NOMO-1 (cell line): ENCODE data around the gene ZNF862.

Source experiments
- DNase-seq, 2 experiments: peaks; one replicate each; lab custom pipeline; 2025; ENCODE audit not compliant: unreplicated experiment in 2 of 2; lab: John Stamatoyannopoulos, UW

ZNF862 gene

GRCh38 chr7:149839933-149840332, 1.8 kb downstream of the ZNF862 start:
- DNase-seq, result no peak

GRCh38 chr7:149843566-149843965, 5.4 kb downstream of the ZNF862 start:
- no peak for DNase-seq

DNA sequence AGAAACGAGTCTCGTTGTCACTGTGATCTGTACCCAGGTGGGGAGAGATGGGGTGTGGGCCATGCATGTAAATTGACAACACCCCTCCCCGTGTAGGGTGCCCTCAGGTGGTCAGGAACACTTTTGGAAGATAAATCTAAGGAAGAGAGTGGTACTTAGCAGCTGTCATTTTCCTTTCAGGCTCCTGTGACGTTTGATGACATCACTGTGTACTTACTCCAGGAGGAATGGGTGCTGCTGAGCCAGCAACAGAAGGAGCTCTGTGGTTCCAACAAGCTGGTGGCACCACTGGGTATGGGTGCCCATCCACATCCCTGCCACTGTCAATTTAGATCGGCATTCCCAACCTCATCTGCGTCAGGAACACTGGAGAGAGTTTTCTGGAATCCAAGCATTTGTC, 6.3 kb downstream of the ZNF862 start:
- DNase-seq, result no peak

GRCh38 chr7:149845257-149845980, 7.2 kb downstream of the ZNF862 start:
- no peak for DNase-seq

DNA sequence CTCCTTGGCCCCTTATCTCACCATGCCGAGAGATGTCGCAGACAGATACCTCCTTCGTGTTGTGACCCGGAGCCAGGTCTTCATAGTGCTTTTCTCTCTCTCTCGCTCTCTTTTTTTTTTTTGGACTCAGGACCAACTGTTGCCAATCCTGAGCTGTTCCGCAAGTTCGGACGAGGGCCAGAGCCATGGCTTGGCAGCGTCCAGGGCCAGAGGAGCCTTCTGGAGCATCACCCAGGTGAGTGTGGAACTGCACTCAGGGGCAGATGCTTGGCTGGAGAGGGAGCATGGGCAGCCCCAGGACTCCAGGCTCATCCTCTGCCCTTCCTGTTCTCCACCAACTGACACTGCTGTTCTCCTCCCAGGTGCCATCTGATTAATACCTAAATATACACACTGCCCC, 7.8 kb downstream of the ZNF862 start:
- no peak for DNase-seq

GRCh38 chr7:149846436-149847046, 8.4 kb downstream of the ZNF862 start:
- DNase-seq, result no peak

DNA sequence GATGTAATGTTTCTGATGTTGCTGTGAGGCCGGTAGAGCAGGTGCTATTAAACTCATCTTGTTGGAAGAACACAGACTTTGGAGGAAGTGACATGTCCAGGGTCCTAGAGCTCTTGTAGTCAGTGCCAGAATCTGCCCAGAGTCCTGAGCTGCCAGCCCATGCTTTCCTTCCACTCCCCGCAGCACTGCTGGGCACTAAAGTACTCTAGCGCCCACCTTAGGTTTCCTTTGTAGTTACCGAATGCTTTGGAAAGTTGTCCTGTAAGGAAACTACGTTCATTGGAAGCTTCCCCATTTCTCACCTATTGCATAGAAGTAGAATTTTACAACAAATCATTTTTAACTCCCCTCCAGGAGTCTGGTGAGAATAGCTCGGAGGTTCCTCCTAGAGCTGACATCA, 11.0 kb downstream of the ZNF862 start:
- no peak for DNase-seq

GRCh38 chr7:149850007-149850594, 11.9 kb downstream of the ZNF862 start:
- DNase-seq, result no peak

DNA sequence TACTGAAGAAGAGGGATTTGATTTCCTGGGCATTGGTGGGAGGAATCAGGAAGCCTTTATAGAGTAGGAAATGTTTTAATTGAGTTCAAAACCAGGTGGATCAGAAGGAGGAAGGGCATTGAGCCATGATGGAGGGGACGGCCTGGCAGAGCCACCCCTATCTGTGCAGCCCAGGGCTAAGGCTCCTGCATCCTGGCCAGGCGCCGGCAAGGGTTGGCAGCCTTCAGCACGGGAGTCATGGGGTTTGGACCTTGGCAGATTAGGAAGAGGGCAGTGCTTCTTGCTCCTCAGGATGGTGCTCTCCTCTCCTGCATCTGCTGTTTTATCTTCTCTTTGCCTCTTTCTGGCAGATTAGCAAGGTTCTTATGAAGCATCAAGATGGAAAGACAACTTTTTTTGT, 12.5 kb downstream of the ZNF862 start:
- DNase-seq, result no peak

DNA sequence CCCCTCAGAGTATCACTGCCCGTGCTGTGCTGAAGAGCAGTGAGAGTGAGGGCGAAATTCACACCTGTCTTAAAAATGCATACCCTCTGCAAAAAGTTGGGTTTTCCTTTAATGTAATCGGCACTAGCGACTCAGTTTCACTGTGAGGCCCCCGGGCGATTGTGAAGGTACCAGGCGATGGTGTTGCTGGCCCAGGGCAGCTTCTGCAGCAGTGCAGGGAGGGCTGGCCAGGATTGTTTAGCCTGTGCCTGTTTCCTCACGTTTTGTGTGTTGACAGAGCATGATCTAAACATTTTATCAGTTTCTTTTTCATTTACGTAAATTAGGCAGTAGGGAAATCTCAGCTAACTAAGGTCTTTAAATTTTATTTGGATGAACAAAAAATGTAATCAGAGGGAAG, 13.3 kb downstream of the ZNF862 start:
- no peak for DNase-seq

DNA sequence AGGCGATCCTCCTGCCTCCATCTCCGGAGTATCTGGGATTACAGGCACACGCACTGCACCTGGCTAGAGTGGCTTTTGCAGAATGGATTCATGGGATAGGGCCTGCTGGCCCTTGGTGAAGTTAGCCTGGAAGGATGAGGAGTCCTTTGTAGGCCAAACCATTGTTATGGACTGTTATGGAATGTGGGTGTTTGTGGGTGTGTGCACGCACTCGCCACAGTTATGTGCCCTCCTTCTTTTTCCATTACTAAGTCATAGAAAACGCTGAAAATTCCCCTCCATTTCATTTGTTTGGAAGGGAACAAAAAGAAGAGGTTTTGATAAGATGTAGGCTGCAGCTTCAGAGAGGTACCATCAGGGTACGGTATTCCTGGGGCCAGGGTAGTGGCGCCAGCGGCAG, 15.0 kb downstream of the ZNF862 start:
- no peak for DNase-seq

DNA sequence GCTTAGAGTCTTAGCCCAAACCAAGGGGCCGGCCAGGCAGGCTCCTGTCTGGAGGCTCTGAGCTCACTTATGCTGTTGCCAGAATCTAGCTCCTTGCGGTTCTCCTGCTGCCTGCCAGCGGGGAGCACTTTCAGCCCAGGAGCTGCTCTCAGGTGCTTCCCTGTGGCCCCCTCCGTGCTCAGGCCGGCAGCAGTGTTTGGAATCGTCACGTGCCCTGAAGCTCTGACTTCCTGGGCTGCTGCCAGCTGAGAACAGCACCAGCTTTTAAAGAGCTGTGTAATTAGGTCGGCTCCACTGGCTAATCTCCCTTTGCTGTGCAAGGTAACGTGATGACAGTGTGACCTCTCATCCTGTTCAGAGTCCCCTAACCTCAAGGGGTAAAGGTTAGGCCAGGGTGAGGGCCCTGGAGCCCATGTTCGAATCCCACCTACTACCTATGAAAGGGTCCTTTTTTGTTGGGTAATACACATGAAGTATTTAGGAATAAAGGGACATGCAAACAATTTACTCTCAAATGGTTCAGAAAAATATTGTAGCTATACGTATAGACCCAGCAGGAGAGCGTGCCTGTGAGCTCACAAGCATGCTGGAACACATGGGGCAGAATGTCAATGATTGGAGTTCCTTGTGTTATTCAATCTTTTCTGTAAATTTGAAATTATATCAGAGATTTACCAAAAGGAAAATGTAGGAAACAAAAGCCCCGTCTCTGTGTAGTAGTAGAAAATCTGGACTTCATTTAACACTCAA, 16.6 kb downstream of the ZNF862 start:
- DNase-seq, result no peak

- DNase-seq, result no peak
These were observed 17.5 kb downstream of the ZNF862 start for GRCh38 chr7:149855361-149856305.

- DNase-seq, result no peak
These were observed 18.4 kb downstream of the ZNF862 start for GRCh38 chr7:149856583-149856982.

- no peak for DNase-seq
These were observed 21.2 kb downstream of the ZNF862 start for GRCh38 chr7:149859369-149859768.

- DNase-seq, result no peak
These were observed 21.7 kb downstream of the ZNF862 start for GRCh38 chr7:149859876-149860275.

DNA sequence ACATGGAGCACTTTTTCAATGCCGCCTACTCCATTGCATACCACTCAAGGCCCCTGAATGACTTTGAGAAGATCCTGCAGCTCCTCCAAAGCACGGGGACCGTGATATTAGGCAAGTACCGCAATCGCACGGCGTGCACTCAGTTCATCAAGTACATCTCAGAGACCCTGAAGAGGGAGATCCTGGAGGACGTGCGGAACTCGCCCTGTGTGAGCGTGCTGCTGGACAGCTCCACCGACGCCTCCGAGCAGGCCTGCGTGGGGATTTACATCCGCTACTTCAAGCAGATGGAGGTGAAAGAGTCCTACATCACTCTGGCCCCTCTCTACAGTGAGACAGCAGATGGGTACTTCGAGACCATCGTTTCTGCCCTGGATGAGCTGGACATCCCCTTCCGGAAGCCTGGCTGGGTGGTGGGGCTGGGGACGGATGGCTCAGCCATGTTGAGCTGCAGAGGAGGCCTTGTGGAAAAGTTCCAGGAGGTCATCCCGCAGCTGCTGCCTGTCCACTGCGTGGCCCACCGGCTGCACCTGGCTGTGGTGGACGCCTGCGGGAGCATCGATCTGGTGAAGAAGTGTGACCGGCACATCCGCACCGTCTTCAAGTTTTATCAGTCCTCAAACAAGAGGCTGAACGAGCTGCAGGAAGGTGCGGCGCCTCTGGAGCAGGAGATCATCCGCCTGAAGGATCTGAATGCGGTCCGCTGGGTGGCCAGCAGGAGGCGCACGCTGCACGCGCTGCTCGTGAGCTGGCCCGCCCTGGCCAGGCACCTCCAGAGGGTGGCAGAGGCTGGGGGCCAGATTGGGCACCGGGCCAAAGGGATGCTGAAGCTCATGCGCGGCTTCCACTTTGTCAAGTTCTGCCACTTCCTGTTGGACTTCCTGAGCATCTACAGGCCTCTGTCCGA, 22.9 kb downstream of the ZNF862 start:
- no peak for DNase-seq

DNA sequence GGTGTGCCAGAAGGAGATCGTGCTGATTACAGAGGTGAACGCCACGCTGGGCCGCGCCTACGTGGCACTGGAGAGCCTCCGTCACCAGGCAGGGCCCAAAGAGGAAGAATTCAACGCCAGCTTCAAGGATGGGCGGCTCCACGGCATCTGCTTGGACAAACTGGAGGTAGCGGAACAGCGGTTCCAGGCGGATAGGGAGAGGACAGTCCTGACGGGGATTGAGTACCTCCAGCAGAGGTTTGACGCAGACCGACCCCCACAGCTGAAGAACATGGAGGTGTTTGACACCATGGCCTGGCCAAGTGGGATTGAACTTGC, 23.5 kb downstream of the ZNF862 start:
- DNase-seq, result no peak

DNA sequence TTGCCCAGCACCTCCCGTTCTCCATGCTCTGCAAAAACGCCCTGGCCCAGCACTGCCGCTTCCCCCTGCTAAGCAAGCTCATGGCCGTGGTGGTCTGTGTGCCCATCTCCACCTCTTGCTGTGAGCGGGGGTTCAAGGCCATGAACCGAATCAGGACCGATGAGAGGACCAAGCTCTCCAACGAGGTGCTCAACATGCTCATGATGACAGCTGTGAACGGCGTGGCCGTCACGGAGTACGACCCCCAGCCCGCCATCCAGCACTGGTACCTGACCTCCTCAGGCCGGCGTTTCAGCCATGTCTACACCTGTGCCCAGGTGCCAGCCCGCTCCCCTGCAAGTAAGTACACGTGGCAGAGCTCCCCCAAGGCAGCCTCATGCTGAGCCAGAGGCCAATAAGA, 24.0 kb downstream of the ZNF862 start:
- DNase-seq, result no peak

GRCh38 chr7:149863500-149863899, 25.3 kb downstream of the ZNF862 start:
- DNase-seq, result no peak
